ENCODE data around the gene IRGC.

- no peak for TF ChIP-seq ZNF70 (CRISPR knock-in tag; IDR thresholded peaks at IDR 0.05)
- TF ChIP-seq GLIS3 (CRISPR knock-in tag; IDR thresholded peaks at IDR 0.05): no peak
- TF ChIP-seq, protein P1, sequence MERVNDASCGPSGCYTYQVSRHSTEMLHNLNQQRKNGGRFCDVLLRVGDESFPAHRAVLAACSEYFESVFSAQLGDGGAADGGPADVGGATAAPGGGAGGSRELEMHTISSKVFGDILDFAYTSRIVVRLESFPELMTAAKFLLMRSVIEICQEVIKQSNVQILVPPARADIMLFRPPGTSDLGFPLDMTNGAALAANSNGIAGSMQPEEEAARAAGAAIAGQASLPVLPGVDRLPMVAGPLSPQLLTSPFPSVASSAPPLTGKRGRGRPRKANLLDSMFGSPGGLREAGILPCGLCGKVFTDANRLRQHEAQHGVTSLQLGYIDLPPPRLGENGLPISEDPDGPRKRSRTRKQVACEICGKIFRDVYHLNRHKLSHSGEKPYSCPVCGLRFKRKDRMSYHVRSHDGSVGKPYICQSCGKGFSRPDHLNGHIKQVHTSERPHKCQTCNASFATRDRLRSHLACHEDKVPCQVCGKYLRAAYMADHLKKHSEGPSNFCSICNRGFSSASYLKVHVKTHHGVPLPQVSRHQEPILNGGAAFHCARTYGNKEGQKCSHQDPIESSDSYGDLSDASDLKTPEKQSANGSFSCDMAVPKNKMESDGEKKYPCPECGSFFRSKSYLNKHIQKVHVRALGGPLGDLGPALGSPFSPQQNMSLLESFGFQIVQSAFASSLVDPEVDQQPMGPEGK (CRISPR knock-in tag; IDR thresholded peaks at IDR 0.05; ENCODE audit: borderline replicate concordance): no peak
- TF ChIP-seq CSRNP3 (CRISPR knock-in tag; IDR thresholded peaks at IDR 0.05): no peak
Measured at GRCh38 chr19:43768273-43769050, 52.6 kb downstream of the IRGC start.
